Ishikawa (cell line): Measurements from ENCODE around the gene KRT12.

ENCODE experiments used
- EP300 ChIP-seq: IDR thresholded peaks from 2 replicates; pipeline ENCODE4 v1.6.1; 2012; ENCODE audit warnings: borderline replicate concordance
- FOXM1 ChIP-seq: IDR thresholded peaks from 2 replicates; pipeline ENCODE4 v1.6.1; 2012; ENCODE audit warnings: low read depth, borderline replicate concordance
- REST ChIP-seq: IDR thresholded peaks from 2 replicates; pipeline ENCODE4 v1.6.1; 2012; ENCODE audit warnings: low read depth, mild to moderate bottlenecking
- ZBTB7A ChIP-seq: IDR thresholded peaks from 2 replicates; pipeline ENCODE4 v1.6.1; 2012; ENCODE audit warnings: low read depth

DNA sequence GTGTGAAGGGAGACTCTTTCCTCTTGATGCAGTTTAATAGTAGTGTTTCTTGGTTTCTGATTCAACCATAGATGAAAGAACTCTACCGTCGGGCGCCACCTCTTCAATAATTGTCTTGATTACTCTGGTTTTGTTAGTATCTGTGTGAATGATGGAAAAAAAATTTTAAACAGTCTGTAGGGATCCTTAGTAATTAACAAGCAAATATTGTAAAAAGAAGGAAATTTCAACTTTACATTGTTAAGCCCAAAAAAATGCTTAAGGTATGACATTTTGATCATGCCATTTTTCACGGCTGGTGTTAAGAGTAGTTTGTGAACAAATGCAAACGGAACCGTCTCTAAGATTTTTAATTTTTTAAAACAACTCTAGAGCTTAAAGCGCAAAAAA lies 48.7 kb downstream of the KRT12 start:
- TF ChIP-seq EP300 = no peak
- TF ChIP-seq REST = no peak
- no peak for TF ChIP-seq ZBTB7A
- no peak for TF ChIP-seq FOXM1
